G401 (cell line): ENCODE data around the gene RAB1B. TPM values are rescaled to one million over a fixed set of nuclear protein-coding genes. Genes with fewer than 3 reads are reported as not detected.
"Not testable (repeated sequence)": the region's sequence is repeated elsewhere in the genome, so short reads cannot be mapped to it uniquely, and the experiment has no call there.

Source experiments
- DNase-seq: peaks from one replicate; pipeline ENCODE4 v3.0.0-alpha.2; 2015; ENCODE audit warnings: low spot score
- in situ Hi-C: cut with HindIII; loops from 2 replicates; pipeline ENCODE4 v1.10.0; 2016; ENCODE audit warnings: low sequenced_read_pairs, mixed read lengths
- total RNA-seq: library from RNA; depleted of rRNA; stranded (reverse); fragments of >200 nt; shearing (Covaris generic); gene quantifications from 2 replicates; pipeline ENCODE4 v1.2.3, GENCODE V29; 2014

The RAB1B gene
- total RNA-seq, 1 experiment from 2014 or later = 67.8 TPM

DNA sequence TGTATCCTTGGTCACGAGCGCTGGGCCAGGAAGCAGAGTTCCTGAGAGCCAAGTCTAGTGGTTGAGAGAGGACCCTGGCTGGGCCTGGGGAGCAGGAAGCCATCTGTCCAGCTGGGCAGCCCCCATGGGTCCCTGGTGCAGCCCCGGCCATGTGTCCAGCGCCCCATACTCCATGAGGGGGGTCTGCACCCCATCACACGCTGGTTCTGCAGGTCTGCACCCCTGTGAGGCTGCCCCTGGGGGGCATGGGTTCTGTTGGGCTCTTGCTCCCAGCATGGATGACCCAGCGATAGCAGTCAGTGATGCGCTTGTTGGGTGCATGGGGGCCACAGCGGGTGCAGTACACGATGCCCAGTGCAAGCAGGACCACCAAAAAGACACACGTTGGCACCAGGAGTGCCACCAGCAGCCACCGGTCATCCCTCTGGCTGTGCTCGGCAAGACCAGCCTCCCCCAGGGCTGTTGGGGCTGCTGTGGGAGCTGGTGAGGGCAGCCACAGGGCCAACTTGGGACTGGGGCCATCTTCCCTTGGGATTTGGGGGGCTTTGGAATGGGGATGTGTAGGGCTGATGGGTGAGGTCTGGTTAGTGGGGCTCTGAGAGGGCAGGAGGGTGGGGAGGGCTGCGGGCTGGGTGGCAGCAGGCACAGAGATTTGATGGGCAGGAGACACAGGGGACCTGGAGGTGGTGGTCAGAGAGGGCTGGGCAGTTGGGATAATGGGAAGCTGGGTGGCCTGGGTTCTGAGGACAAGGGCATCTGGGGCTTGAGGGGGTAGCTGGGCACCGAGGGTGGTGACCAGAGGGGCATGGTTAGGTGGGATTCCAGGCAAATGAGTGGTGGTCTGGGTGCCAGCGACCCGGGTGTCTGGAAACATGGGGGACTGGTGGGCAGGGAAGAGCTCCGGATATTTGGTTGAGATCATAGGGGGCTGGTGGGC is 46.4 kb downstream of the RAB1B start:
- DNase-seq = no peak
- in situ Hi-C loops = no loop called here

- in situ Hi-C loops = no loop called here
- DNase-seq = no peak
Measured at GRCh38 chr11:66315498-66315885, 47.1 kb downstream of the RAB1B start.

GRCh38 chr11:66315921-66316811 is 47.7 kb downstream of the RAB1B start:
- in situ Hi-C loops = no loop called here

DNA sequence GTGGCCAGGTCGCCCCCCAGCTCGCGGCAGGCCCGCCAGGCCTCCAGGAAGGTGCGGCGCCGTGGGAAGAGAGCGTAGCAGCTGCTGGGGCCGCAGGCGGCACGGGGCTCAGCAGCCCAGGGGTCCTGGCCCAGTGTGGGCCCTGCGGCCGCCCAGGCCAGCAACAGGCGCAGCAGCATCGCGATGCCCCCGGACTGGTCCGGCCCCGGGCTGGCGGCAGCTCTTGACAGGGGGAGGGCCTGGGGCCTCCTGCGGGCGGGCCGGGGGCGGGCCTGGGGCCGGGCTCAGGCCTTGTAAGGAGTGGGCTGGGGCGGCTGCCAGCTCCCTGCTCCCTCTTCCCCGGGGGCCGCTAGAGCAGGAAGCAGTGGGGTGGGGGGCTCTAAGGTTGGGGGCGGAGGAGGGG is 48.4 kb downstream of the RAB1B start, which contains the start of gene CD248:
Gene CD248, minus strand, starts transcription at position 196 of the 403 bp plus-strand sequence. Its CDS starts 17 bp downstream, at position 179.
- DNase-seq = no peak
- in situ Hi-C loops = no loop called here

More at GRCh38 chr11:66315921-66316811, 47.7 kb downstream of the RAB1B start:
- DNase-seq = no peak

DNA sequence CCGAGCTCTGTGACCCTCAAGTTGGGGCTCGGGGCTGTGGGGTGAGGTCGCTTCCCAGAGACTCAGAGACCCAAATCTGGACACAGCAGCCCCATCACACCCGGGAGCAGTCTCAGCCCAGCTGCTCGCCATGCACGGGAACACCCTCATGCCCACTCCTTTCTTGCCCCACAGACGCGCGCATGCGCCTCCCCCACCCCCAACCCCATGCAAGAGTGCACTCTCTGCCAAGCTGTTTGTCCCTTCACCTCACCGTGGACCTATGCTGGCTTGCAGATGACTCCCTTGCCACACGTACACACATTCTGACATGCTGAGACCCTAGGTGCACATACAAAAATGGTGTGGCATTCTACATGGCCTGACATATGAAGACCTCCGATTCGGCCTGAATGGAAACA is 48.9 kb downstream of the RAB1B start:
- no peak for DNase-seq
- in situ Hi-C loops = no loop called here

GRCh38 chr11:66317723-66318599 is 49.5 kb downstream of the RAB1B start:
- no peak for DNase-seq
- in situ Hi-C loops = no loop called here

- in situ Hi-C loops = no loop called here
- no peak for DNase-seq
Measured at GRCh38 chr11:66318600-66318970, 50.1 kb downstream of the RAB1B start.

DNA sequence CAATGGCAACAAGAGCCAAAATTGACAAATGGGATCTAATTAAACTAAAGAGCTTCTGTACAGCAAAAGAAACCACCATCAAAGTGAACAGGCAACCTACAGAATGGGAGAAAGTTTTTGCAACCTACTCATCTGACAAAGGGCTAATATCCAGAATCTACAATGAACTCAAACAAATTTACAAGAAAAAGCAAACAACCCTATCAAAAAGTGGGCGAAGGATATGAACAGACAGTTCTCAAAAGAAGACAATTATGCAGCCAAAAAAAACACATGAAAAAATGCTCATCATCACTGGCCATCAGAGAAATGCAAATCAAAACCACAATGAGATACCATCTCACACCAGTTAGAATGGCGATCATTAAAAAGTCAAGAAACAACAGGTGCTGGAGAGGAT is 51.9 kb downstream of the RAB1B start:
- DNase-seq, in situ Hi-C loops: not testable (repeated sequence)

- DNase-seq, in situ Hi-C loops: not testable (repeated sequence)
Measured at GRCh38 chr11:66320748-66321147, 52.3 kb downstream of the RAB1B start.

DNA sequence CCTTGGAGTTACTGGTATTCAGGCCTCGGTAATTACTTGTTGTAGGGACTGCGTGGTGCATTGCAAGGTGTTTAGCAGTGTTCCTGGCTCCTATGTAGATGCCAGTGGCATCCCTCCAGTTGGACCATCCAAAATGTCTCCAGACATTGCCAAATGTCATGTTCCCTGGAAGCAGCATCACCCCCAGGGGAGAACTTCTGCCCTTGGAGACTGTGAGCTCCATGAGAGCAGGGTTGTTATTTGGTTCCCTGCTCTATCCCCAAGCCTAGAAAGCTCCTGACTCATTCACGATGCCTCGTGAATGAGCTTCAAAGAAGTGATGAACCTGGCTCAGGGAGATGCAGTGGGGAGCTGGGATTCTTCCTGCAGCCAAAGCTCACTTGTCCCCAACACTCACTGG is 53.2 kb downstream of the RAB1B start:
- in situ Hi-C loops = no loop called here
- DNase-seq = peak; percentile 34

DNA sequence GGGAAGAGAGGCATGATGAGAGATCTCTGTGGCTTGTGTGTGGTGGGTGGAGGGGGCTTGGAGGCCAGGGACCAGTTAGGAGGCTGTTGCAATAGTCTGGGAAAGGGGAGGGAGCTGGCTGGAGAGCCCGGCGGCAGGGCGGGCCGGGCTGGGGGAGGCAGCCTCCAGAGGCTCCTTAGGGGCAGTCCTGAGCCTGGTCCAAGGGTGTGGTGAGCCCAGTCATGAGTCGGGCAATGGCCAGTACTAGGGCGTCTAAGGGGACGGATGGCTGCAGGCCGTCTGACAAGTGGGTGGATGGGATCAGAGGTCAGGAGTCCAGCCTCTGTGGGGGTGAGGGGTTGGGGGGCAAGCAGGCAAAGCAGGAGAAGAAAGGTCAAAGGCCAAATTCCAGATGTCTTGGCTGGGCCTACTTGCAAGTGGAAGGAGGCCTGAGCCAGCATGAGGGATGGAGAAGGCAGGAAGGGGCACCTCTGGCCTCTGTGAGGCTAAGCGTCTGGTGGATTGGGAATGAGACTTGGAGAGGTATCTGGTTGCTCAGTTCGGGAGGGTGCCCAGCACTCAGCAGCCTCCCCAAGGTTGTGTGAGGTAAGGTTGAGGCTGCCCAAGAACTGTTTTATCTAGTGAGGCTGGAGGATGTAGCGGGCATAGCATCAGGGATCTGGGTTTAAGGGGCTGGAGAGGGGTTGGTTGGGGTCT is 54.4 kb downstream of the RAB1B start:
- in situ Hi-C loops = no loop called here
- no peak for DNase-seq

DNA sequence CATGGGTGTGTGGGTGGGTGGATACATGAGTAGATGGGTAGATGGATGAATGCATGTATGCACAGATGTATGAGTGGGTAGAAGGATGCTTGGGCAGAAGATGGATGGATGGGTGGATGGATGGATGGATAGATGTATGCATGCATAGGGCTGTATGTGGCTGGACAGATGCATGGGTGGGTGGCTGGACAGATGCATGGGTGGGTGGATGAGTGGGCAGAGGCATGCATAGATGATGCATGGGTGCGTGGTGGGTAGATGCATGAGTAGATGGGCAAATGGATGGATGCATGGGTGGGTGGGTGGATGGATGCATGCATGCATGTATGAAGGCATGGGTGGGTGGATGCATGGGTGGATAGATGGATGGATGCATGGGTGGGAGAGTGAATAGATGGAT is 55.2 kb downstream of the RAB1B start:
- DNase-seq = no peak

GRCh38 chr11:66324664-66325063 is 56.2 kb downstream of the RAB1B start:
- in situ Hi-C loops = no loop called here
- no peak for DNase-seq

More for the DNA sequence above, 55.2 kb downstream of the RAB1B start:
- in situ Hi-C loops = no loop called here

GRCh38 chr11:66325263-66325671 is 56.8 kb downstream of the RAB1B start:
- in situ Hi-C loops = no loop called here
- no peak for DNase-seq

DNA sequence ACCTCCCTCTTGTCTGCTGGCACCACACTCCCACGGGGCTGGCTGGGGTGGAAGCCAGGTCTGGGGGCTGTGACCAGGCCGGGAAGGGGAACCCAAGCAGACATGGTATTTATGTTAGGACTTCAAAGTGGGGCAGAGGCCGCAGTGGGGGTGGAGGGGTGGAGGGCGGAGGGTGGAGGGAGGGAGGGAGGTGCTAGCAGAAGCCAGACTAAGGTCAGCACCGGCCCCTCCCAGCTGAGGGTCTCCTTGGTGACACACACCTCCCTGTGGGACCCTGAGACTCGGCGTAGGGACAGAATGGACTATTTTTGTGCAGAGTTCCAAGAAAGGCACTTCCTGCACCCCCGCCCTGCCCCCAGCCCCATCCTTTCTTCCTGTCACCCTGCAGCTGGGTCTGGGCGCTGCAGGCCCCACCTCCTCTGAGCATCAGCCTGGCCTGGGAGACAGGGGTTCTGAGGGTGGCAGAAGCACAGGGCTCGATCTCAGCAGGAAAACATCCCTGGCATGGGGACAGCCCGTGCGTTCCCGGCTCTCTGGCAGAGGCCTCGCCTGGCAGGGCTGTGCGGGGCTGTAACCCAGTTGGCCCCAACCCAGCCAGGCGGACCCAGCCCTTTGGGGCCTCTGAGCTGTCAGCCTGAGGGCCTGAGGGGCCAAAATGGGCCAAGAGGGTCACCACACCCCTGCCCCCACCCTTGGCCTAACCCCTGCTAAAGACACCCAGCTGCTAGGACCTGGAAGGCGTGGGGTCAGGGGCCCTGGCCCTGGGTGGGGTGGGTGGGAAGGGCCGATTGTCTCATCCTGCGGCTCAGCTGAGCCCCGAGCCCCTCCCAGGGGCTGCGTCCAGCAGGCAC is 58.0 kb downstream of the RAB1B start:
- in situ Hi-C loops = no loop called here

More for the DNA sequence above, 58.0 kb downstream of the RAB1B start:
- DNase-seq = no peak
